Measurements from ENCODE around the gene PCDHGC4. TPM values are rescaled to one million over a fixed set of nuclear protein-coding genes. Genes with fewer than 3 reads are reported as not detected.

PCDHGC4 gene
- total and polyA plus RNA-seq, 3 experiments from 2014 or later = not detected

DNA sequence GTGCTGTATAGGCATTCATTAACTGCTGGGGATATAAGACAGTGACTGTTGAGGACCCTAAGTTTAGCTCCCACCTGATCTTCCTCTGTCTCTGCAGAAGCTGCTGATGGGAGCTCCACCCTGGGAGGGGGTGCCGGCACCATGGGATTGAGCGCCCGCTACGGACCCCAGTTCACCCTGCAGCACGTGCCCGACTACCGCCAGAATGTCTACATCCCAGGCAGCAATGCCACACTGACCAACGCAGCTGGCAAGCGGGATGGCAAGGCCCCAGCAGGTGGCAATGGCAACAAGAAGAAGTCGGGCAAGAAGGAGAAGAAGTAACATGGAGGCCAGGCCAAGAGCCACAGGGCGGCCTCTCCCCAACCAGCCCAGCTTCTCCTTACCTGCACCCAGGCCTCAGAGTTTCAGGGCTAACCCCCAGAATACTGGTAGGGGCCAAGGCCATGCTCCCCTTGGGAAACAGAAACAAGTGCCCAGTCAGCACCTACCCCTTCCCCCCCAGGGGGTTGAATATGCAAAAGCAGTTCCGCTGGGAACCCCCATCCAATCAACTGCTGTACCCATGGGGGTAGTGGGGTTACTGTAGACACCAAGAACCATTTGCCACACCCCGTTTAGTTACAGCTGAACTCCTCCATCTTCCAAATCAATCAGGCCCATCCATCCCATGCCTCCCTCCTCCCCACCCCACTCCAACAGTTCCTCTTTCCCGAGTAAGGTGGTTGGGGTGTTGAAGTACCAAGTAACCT is 26.2 kb downstream of the PCDHGC4 start:
- H3K4me1 Mint-ChIP-seq = peaks cover 27 to 34% (median 29%) of the 10 kb centered on the region in 3 donors
- DNase-seq = no peak
- no peaks in the 10 kb centered on the region for H3K9me3 ChIP-seq (ENCODE audit: low read length)
- peaks cover 23% of the 10 kb centered on the region for H3K4me1 ChIP-seq (ENCODE audit: insufficient read depth, low read length)
- peaks cover 0 to 1% of the 10 kb centered on the region in 2 donors for H3K27me3 Mint-ChIP-seq
- H3K9me3 Mint-ChIP-seq = no peaks in the 10 kb centered on the region
- H3K27ac Mint-ChIP-seq = peak overlapping the region in 1 of 8 donors; percentile 29
- H3K4me3 Mint-ChIP-seq = peak overlapping the region in 2 of 7 donors; percentile 35 to 73
- H3K27me3 ChIP-seq (ENCODE audit: insufficient read depth, low read length, poor library complexity, severe bottlenecking) = no peaks in the 10 kb centered on the region
- peaks cover 0 to 24% (median 2%) of the 10 kb centered on the region in 3 donors for H3K36me3 Mint-ChIP-seq
- no peak overlapping the region for H3K4me3 ChIP-seq (ENCODE audit: low read length)
- H3K27ac ChIP-seq (ENCODE audit: low read depth, low read length) = no peak overlapping the region
- peaks cover 12% of the 10 kb centered on the region for H3K36me3 ChIP-seq (ENCODE audit: insufficient read depth, low read length)
- CTCF ChIA-PET = interaction anchor here (0.7 to 7.9 kb wide), 6 partner anchors 12 to 192 kb away, joined by 3 to 67 read pairs (median 10); partner anchors contain the start of genes PCDHGA1 and TAF7
- POLR2A ChIA-PET = no interaction called here

DNA sequence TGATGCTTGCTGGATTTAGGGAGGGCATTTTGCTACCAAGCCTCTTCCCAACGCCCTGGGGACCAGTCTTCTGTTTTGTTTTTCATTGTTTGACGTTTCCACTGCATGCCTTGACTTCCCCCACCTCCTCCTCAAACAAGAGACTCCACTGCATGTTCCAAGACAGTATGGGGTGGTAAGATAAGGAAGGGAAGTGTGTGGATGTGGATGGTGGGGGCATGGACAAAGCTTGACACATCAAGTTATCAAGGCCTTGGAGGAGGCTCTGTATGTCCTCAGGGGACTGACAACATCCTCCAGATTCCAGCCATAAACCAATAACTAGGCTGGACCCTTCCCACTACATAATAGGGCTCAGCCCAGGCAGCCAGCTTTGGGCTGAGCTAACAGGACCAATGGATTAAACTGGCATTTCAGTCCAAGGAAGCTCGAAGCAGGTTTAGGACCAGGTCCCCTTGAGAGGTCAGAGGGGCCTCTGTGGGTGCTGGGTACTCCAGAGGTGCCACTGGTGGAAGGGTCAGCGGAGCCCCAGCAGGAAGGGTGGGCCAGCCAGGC is 27.0 kb downstream of the PCDHGC4 start:
- Mint-ChIP-seq H3K9me3 (no peaks in the 10 kb centered on the region), H3K27me3 (peaks cover 0 to 1% of the 10 kb centered on the region in 2 donors), H3K4me1 (peaks cover 27 to 39% (median 33%) of the 10 kb centered on the region in 3 donors), H3K36me3 (peaks cover 2 to 32% (median 10%) of the 10 kb centered on the region in 3 donors), H3K27ac (peak overlapping the region in 3 of 8 donors; percentile 29 to 81 (median 80)), H3K4me3 (peak overlapping the region in 3 of 7 donors; percentile 34 to 85 (median 35))
- peak overlapping the region; percentile 65 for H3K4me3 ChIP-seq (ENCODE audit: low read length)
- H3K27ac ChIP-seq (ENCODE audit: low read depth, low read length) = no peak overlapping the region
- no peaks in the 10 kb centered on the region for H3K9me3 ChIP-seq (ENCODE audit: low read length)
- no peak for DNase-seq
- CTCF ChIA-PET = interaction anchor here (1.5 to 7.9 kb wide), 12 partner anchors 11 to 193 kb away, joined by 3 to 67 read pairs (median 8); partner anchors contain the start of genes PCDHGA10, PCDHGA12 and TAF7
- peaks cover 18% of the 10 kb centered on the region for H3K36me3 ChIP-seq (ENCODE audit: insufficient read depth, low read length)
- POLR2A ChIA-PET = interaction anchor here (0.6 kb wide), 1 partner anchor 193 kb away, joined by 3 read pairs; no protein-coding TSS in a partner anchor
- no peaks in the 10 kb centered on the region for H3K27me3 ChIP-seq (ENCODE audit: insufficient read depth, low read length, poor library complexity, severe bottlenecking)
- peaks cover 23% of the 10 kb centered on the region for H3K4me1 ChIP-seq (ENCODE audit: insufficient read depth, low read length)

DNA sequence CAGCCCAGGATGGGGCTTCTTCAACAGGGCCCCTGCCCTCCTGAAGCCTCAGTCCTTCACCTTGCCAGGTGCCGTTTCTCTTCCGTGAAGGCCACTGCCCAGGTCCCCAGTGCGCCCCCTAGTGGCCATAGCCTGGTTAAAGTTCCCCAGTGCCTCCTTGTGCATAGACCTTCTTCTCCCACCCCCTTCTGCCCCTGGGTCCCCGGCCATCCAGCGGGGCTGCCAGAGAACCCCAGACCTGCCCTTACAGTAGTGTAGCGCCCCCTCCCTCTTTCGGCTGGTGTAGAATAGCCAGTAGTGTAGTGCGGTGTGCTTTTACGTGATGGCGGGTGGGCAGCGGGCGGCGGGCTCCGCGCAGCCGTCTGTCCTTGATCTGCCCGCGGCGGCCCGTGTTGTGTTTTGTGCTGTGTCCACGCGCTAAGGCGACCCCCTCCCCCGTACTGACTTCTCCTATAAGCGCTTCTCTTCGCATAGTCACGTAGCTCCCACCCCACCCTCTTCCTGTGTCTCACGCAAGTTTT is 27.6 kb downstream of the PCDHGC4 start:
- Mint-ChIP-seq H3K4me3 (peak overlapping the region; percentile 74 to 88 (median 85)), H3K27me3 (peaks cover 0 to 1% of the 10 kb centered on the region in 2 donors), H3K4me1 (peaks cover 27 to 39% (median 33%) of the 10 kb centered on the region in 3 donors), H3K9me3 (no peaks in the 10 kb centered on the region), H3K36me3 (peaks cover 6 to 38% (median 12%) of the 10 kb centered on the region in 3 donors), H3K27ac (peak overlapping the region in 4 of 8 donors; percentile 27 to 74 (median 65))
- no peaks in the 10 kb centered on the region for H3K27me3 ChIP-seq (ENCODE audit: insufficient read depth, low read length, poor library complexity, severe bottlenecking)
- no peak overlapping the region for H3K27ac ChIP-seq (ENCODE audit: low read depth, low read length)
- ChIA-PET CTCF (interaction anchor here (0.6 to 7.9 kb wide), 20 partner anchors 11 to 304 kb away, joined by 3 to 67 read pairs (median 4); partner anchors contain the start of genes PCDHB12, PCDHGA10, PCDHGA12 and TAF7), POLR2A (interaction anchor here (0.6 to 1.3 kb wide), 2 partner anchors 192 to 194 kb away, joined by 3 to 5 read pairs; partner anchors contain the start of gene TAF7)
- H3K4me1 ChIP-seq (ENCODE audit: insufficient read depth, low read length) = peaks cover 23% of the 10 kb centered on the region
- peaks cover 22% of the 10 kb centered on the region for H3K36me3 ChIP-seq (ENCODE audit: insufficient read depth, low read length)
- peak overlapping the region; percentile 65 for H3K4me3 ChIP-seq (ENCODE audit: low read length)
- no peaks in the 10 kb centered on the region for H3K9me3 ChIP-seq (ENCODE audit: low read length)
- DNase-seq = peak; percentile 67 to 88 (median 79)

DNA sequence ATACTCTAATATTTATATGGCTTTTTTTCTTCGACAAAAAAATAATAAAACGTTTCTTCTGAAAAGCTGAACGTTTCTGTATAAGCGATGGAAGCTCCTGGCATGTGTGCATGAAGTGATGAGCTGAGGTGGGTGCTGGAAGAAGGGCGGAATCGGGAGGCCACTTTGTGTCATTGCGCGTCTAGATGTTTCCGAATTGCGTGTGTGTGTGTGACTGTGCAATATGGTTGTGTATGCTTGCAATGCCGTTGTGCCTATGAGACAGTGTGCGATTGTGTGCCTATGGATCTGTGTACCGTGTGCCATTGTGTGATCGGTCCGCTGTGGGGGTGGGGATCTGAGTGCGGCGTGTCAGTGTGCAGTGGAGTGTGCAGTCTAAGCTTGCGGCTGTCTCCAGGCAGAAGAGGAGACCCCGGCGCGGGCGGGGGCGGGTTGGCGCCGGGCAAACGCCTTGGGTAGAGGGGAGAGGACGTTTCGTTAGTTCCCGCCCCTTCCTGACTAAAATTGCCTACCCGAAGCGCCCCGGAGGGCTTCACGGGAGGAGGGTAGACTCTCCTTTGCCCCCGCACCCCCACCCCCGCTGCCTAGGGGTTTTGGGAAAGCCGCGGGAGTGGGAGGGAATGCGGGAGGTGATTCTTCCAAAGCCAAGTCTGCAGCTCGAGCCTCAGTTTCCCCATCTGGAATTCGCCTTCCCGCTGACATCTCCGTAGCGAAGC is 28.2 kb downstream of the PCDHGC4 start:
- Histone ChIP-seq H3K4me3 (ENCODE audit: low read length) (peak overlapping the region; percentile 65), H3K36me3 (ENCODE audit: insufficient read depth, low read length) (peaks cover 28% of the 10 kb centered on the region), H3K4me1 (ENCODE audit: insufficient read depth, low read length) (peaks cover 23% of the 10 kb centered on the region), H3K27me3 (ENCODE audit: insufficient read depth, low read length, poor library complexity, severe bottlenecking) (no peaks in the 10 kb centered on the region), H3K27ac (ENCODE audit: low read depth, low read length) (no peak overlapping the region), H3K9me3 (ENCODE audit: low read length) (no peaks in the 10 kb centered on the region)
- no peaks in the 10 kb centered on the region for H3K9me3 Mint-ChIP-seq
- H3K4me3 Mint-ChIP-seq = peak overlapping the region; percentile 74 to 88 (median 85)
- H3K4me1 Mint-ChIP-seq = peaks cover 27 to 39% (median 33%) of the 10 kb centered on the region in 3 donors
- ChIA-PET POLR2A (interaction anchor here (1.3 kb wide), 1 partner anchor 193 kb away, joined by 5 read pairs; the partner anchor contains the start of gene TAF7), CTCF (interaction anchor here (0.6 to 7.9 kb wide), 20 partner anchors 10 to 305 kb away, joined by 3 to 67 read pairs (median 4); partner anchors contain the start of genes PCDHB12, PCDHGA10, PCDHGA12 and TAF7)
- H3K36me3 Mint-ChIP-seq = peaks cover 6 to 44% (median 15%) of the 10 kb centered on the region in 3 donors
- peaks cover 0 to 1% of the 10 kb centered on the region in 2 donors for H3K27me3 Mint-ChIP-seq
- DNase-seq = peak in 1 of 5 donors; percentile 22
- peak overlapping the region; percentile 10 to 84 (median 54) for H3K27ac Mint-ChIP-seq

DNA sequence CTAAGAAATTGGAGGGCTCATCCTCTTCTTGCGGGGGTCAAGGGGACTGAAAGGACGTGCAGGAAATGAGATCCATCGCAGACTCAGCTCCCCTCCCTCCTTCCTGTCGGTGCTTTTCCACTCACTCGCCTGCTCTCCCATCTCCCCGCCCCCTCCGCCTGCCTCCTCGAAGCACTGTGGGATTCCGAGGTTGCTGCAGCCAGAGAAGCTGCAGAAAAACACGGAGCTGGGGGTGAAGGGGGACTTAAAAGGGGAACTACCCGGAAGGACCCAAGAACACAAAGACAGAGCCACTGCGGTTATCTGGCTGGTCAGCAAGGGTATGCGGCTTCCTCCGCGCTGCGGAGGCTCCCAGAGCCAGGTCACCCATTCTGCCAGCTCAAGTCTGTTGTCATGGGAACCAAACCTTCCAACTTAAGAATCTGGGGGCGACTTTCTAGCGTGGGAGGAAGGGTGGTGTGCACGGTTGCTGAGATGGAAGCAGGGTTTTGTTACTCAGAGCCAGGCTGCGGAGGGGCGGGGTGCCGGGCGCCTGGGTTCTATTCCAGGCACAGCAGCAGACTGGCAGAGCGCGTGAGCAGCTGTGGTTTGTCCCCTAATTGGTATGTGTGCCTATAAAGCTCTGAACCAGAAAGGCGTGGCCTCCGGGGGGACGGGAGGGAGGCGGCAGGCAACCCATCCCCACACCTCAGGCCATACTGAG is 28.9 kb downstream of the PCDHGC4 start:
- Mint-ChIP-seq H3K4me3 (peak overlapping the region; percentile 74 to 88 (median 85)), H3K9me3 (no peaks in the 10 kb centered on the region), H3K27ac (peak overlapping the region in 5 of 8 donors; percentile 70 to 90 (median 79)), H3K27me3 (peaks cover 0 to 1% of the 10 kb centered on the region in 2 donors), H3K36me3 (peaks cover 7 to 51% (median 17%) of the 10 kb centered on the region in 3 donors), H3K4me1 (peaks cover 27 to 39% (median 33%) of the 10 kb centered on the region in 3 donors)
- DNase-seq = peak in 3 of 5 donors; percentile 26 to 52 (median 27)
- peak overlapping the region; percentile 65 for H3K4me3 ChIP-seq (ENCODE audit: low read length)
- CTCF ChIA-PET = interaction anchor here (1.2 to 7.9 kb wide), 7 partner anchors 9 to 195 kb away, joined by 3 to 67 read pairs (median 12); partner anchors contain the start of genes PCDHGA10 and TAF7
- H3K4me1 ChIP-seq (ENCODE audit: insufficient read depth, low read length) = peaks cover 23% of the 10 kb centered on the region
- H3K27ac ChIP-seq (ENCODE audit: low read depth, low read length) = no peak overlapping the region
- no peaks in the 10 kb centered on the region for H3K9me3 ChIP-seq (ENCODE audit: low read length)
- no peaks in the 10 kb centered on the region for H3K27me3 ChIP-seq (ENCODE audit: insufficient read depth, low read length, poor library complexity, severe bottlenecking)
- peaks cover 32% of the 10 kb centered on the region for H3K36me3 ChIP-seq (ENCODE audit: insufficient read depth, low read length)
- POLR2A ChIA-PET = interaction anchor here (1.3 kb wide), 1 partner anchor 193 kb away, joined by 5 read pairs; the partner anchor contains the start of gene TAF7

DNA sequence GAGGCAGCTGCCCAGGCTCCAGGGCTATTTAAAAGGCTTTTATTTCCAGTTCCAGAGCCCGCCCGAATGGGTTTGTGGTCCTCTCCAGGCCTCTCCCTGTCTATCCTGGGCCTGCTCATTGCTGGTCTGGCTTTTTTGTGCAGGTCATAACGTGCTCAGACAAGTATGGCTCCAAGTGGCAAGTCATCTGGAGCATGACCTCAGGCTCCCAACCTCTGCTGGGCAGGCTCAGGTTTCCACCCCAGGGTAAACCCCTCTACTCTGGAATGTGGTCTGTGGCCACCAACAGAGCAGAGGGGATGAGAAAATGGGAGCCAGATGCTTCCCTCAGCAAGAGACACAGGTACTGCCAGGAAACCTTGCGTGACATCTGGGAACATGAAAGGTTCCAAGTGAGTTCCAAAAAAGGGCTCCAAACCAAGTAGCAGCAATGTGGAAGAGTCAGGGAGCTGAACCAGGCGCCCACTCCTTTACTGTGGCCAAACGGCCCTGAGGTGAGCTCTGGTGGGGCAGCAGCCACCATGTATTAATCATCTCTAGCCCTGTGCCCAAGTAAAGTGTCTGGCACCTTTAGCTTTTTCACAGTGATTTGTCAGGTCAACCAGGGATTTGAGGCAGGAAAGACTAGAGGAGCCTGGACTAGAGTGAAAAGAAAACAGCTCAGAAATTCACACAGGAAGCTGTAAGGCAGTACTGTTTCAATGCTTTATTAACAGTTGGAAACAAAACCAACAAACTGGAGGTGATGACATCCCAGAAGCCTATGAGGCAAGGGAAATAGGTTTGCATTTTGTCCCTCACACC is 29.7 kb downstream of the PCDHGC4 start:
- Mint-ChIP-seq H3K27me3 (peaks cover 0 to 1% of the 10 kb centered on the region in 2 donors), H3K4me3 (peak overlapping the region in 3 of 7 donors; percentile 63 to 85 (median 85)), H3K4me1 (peaks cover 27 to 39% (median 31%) of the 10 kb centered on the region in 3 donors), H3K36me3 (peaks cover 13 to 59% (median 17%) of the 10 kb centered on the region in 3 donors), H3K27ac (peak overlapping the region in 5 of 8 donors; percentile 29 to 79 (median 74)), H3K9me3 (no peaks in the 10 kb centered on the region)
- DNase-seq = no peak
- ChIA-PET CTCF (interaction anchor here (1.1 to 7.9 kb wide), 10 partner anchors 9 to 199 kb away, joined by 3 to 67 read pairs (median 6); partner anchors contain the start of genes PCDHGA10 and TAF7), POLR2A (no interaction called here)
- Histone ChIP-seq H3K36me3 (ENCODE audit: insufficient read depth, low read length) (peaks cover 39% of the 10 kb centered on the region), H3K27ac (ENCODE audit: low read depth, low read length) (no peak overlapping the region), H3K4me1 (ENCODE audit: insufficient read depth, low read length) (peaks cover 23% of the 10 kb centered on the region), H3K27me3 (ENCODE audit: insufficient read depth, low read length, poor library complexity, severe bottlenecking) (no peaks in the 10 kb centered on the region), H3K4me3 (ENCODE audit: low read length) (no peak overlapping the region), H3K9me3 (ENCODE audit: low read length) (no peaks in the 10 kb centered on the region)

Measured in CD8-positive, alpha-beta memory T cell (primary cell).